Central memory CD4-positive, alpha-beta T cell (primary cell): ENCODE results near the gene FBN2.

Source experiments
- DNase-seq: peaks from one replicate; pipeline ENCODE4 v3.0.0; 2022

FBN2 gene

GRCh38 chr5:128241051-128241695 is 296.9 kb downstream of the FBN2 start:
- no peak for DNase-seq

- DNase-seq, result no peak
Observed at GRCh38 chr5:128237546-128237945, 300.5 kb downstream of the FBN2 start.

GRCh38 chr5:128237000-128237399 is 301.0 kb downstream of the FBN2 start:
- no peak for DNase-seq

- no peak for DNase-seq
Observed at GRCh38 chr5:128236334-128236733, 301.7 kb downstream of the FBN2 start.

GRCh38 chr5:128234928-128235641 is 303.0 kb downstream of the FBN2 start:
- DNase-seq, result no peak

GRCh38 chr5:128228521-128228920 is 309.5 kb downstream of the FBN2 start:
- no peak for DNase-seq

GRCh38 chr5:128228008-128228407 is 310.0 kb downstream of the FBN2 start:
- DNase-seq, result no peak

GRCh38 chr5:128225245-128226030 is 312.6 kb downstream of the FBN2 start:
- DNase-seq, result no peak

- DNase-seq, result no peak
Observed at GRCh38 chr5:128224336-128224735, 313.7 kb downstream of the FBN2 start.

- DNase-seq, result no peak
Observed at GRCh38 chr5:128220841-128221240, 317.2 kb downstream of the FBN2 start.

- no peak for DNase-seq
Observed at GRCh38 chr5:128216860-128217531, 321.0 kb downstream of the FBN2 start.

- no peak for DNase-seq
Observed at GRCh38 chr5:128216285-128216684, 321.8 kb downstream of the FBN2 start.

- no peak for DNase-seq
Observed at GRCh38 chr5:128213833-128214232, 324.2 kb downstream of the FBN2 start.

- DNase-seq, result peak; percentile 15
Observed at GRCh38 chr5:128213340-128213739, 324.7 kb downstream of the FBN2 start.

- DNase-seq, result no peak
Observed at GRCh38 chr5:128212191-128212806, 325.7 kb downstream of the FBN2 start.

- DNase-seq, result no peak
Observed at GRCh38 chr5:128208436-128208835, 329.6 kb downstream of the FBN2 start.
